HG02943 (cell line): ENCODE measurements around the gene CCDC3.
"Not testable (repeated sequence)": the region's sequence is repeated elsewhere in the genome, so short reads cannot be mapped to it uniquely, and the experiment has no call there.

Experiments
- ATAC-seq: cut with Tn5 transposase; IDR thresholded peaks from one replicate; pipeline ENCODE4 v1.9.1; 2021; ENCODE audit warnings: mild to moderate bottlenecking, low read depth, moderate library complexity; ENCODE audit not compliant: unreplicated experiment

CCDC3 gene

DNA sequence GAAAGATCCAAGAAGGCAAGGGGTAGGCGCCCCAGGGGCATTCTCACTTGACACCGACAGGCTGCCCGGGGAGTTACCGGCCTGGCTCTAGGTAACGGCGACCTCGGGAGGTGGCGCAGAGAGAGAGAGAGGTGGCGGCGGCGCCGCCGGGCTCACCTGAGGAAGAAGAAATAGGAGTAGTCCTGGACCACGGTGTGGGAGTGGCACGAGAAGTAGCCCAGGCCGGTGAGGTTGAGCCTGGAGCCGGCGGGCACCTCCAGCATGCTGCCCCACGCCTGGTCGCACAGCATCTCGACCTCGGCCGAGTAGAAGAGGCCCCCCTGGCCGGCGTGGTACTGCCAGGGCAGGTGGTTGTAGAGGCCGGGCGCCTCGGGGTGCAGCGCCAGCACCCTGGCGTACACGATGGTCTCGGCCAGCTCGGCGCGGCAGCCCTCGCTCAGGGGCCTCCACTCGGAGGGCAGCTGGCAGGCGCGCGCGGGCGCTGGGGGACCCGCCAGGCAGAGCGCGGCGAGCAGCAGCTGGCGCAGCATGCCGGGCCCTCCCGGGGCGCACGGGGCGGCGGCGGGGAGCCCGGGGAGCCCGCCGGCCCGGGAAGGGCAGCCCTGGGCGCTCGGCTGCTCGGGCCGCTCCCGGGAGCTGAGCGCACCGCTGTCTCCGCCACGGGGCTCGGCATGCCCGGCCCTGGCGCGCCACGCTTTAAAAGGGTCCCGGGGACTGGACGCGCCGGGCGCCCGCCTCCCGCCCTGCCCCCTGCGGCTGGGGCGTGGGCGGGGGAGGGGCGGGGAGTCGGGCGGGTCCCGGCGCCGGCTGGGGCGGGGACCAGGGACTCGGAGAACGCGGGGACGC, at the start of gene CCDC3:
Gene CCDC3 (minus strand): TSS at position 673 of the 846 bp plus-strand sequence. CDS start 143 bp downstream, at position 530.
- no peak for ATAC-seq

DNA sequence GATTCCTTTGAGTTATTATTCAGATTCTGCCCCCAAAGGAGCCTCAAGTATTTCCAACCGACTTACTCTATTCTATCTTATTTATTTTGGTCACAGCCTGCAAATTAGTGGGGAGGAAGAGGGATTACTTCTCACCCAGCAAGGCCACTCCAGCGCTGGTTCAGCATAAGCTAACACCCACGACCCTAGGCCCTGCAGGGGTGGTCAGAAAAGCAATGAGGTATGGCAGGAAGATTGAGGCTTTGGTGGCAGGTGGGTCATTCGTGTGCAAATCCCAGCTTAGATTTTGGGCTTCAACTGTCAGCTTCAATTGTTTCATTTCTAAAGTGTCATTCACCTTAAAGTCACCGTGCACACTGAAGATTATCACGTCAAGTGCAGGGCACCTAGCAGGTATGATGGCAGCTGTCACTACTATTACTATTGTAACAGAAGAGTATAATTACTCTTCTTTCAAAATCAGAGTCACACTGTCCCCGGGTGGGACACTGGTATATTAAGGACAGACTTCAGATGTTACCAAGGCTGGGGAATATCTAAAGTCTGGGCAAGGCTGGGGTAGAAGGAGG, 49.7 kb upstream of the CCDC3 start:
- ATAC-seq = no peak

DNA sequence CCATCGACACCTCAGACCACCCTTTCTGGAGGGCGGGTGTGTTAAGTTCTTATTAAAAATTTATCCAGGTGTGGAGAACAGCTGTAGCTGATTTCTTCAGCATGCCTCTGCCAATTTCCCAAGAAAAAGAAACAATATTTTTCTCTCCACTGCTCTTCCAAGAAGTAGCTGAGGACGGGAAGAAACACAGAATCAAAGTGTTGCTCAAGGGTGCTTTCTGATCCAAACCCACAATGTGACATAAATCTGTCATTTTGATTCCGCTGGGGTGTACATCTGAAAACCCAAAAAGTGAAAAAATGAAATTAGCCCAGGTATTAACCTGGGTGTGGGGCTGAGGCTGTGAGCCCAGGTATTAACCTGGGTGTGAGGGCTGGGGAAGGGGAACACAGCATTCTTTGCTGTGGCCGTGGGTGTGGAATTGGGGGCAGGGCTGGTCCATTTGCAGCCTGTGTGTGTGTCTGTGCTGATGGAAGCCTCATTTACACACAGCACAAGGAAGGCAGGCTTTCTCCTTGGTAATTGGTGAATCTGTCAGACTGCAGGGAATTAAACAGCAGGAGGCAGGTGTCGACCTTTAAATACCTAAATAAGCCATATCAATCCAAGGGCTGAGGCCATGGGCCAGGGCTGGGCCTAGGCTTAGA, 48.4 kb upstream of the CCDC3 start:
- no peak for ATAC-seq

DNA sequence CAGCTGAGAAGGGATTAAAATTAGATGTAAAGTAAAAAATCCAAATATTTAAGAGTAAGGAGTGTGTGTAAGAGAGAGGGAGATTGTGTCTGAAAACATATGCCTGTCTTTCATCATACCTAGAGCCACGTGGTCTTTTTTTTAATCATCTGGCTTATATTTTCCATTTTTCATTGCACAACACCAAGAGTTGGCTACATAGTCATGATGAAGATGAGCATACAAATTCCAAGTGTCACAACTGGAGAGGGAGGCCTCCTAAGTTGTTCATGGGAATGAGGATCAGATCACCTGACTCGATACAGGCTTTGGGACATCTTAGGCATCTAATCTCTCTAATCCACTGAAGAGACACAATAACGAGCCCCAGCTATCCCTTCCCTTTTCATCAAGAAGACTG, 47.2 kb upstream of the CCDC3 start:
- ATAC-seq = no peak

- ATAC-seq = no peak
These were observed 46.2 kb upstream of the CCDC3 start for GRCh38 chr10:13047529-13048206.

GRCh38 chr10:13046851-13047528, 45.5 kb upstream of the CCDC3 start:
- no peak for ATAC-seq

DNA sequence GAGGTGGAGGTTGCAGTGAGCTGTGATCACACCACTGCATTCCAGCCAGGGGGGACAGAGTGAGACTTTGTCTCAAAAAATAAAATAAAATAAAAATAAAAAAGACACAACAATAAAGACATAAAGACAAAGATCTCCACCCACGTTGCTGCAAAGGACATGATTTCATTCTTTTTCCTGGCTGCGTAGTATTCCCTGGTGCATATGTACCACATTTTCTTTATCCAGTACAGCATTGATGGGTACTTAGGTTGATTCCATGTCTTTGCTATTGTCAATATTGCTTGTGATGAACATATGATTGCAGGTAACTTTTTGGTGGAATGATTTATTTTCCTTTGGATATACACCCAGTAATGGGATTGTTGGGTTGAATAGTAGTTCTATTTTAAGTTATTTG, 42.0 kb upstream of the CCDC3 start:
- no peak for ATAC-seq

- no peak for ATAC-seq
These were observed 38.2 kb upstream of the CCDC3 start for GRCh38 chr10:13039761-13040160.

DNA sequence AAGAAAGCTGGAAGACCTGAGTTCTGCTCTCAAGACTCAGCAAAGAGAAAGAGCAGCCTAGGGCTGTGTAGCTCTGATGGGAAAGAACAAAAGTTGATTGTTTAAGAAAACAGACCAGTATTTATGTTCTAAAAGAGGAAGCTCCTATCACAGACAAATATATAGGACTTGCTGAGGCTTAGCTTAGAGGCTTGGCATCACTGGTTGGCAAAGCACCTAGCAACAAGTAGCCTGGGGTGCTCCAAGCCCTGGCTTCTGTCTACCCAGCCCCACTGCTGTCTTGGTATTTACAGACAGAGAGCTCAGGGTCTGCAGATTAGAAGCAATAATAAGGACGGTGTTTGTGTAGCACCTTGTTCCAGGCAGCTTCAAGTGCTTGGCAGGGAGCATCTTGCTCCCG, 36.9 kb upstream of the CCDC3 start:
- ATAC-seq = no peak

- no peak for ATAC-seq
These were observed 36.3 kb upstream of the CCDC3 start for GRCh38 chr10:13037832-13038231.

DNA sequence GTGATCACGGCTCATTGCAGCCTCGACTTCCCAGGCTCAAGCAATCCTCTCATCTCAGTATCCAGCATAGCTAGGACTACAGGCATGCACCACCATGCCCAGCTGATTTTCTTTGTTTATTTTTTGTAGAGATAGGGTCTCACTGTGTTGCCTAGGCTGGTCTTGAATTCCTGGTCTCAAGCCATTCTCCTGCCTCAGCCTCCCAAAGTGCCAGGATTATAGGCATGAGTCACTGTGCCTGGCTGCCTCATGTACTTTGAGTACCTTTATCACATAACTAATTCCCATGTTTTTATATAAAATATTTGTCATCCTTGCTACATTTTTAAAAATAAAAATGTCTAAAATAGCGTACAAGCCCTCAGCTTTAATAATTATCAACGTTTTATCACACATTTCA, 35.3 kb upstream of the CCDC3 start:
- no peak for ATAC-seq

- not testable (repeated sequence) for ATAC-seq
These were observed 34.2 kb upstream of the CCDC3 start for GRCh38 chr10:13035731-13036130.

- ATAC-seq = no peak
These were observed 25.4 kb upstream of the CCDC3 start for GRCh38 chr10:13026873-13027272.

DNA sequence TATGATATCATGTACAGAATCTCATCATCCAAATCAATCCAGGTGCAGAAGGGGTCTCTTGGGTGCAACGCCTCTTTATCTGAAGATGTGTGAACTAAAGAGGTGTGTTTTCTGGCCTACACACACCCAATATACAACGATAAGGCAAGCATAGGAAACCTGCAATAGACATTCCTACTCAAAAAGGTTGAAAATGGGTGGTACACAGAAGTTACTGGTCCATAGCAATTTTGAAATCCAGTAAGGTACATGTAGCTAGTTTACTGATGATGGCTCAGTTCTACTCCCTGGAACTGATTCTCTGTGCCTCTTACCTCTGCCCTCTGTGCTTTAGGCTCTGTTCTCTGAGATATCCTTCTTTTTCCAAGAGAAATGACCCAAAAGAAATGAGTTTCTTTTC, 22.2 kb upstream of the CCDC3 start:
- no peak for ATAC-seq

- no peak for ATAC-seq
These were observed 17.8 kb upstream of the CCDC3 start for GRCh38 chr10:13019280-13019679.

DNA sequence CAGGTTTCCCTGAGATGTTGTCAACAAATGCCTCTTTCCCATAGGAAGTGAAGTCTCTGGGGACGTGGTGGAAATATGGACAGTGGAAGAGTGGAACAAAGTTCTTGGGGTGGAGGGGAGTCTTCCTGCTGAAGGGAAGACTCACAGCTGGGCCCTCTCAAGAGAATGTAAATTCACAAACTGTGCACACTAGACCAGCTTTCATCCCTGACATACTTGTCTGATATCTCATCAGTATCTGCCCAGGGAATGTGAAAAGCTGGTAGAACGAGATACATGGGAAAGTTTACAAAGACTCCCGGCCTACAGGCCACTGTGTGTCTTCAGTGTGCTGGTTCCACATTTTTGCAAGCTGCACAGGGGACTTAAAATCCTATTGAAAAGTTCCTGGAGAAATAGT, 16.7 kb upstream of the CCDC3 start:
- ATAC-seq = no peak

GRCh38 chr10:13016886-13017285, 15.4 kb upstream of the CCDC3 start:
- ATAC-seq = no peak

DNA sequence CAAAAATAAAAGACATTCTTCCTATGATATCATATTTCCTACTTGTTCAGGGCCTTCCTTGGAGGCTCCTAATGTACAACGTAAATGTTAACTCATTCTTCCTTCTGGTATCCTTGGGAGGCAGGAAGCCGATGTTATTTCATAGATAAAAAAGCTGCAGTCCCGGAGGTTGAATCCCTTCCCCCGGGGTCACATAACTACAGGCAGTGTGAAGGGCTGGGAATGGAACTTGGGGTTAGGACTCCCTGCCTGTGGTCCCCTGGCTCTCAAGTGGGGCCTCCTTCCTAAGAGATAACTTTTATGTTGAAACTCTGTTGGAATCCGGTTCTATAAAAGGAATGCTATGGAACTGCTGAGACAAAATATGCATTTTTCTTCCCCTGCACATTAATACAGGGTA, 14.9 kb upstream of the CCDC3 start:
- ATAC-seq = no peak

- no peak for ATAC-seq
These were observed 4.5 kb upstream of the CCDC3 start for GRCh38 chr10:13006037-13006436.

GRCh38 chr10:13003759-13004158, 2.2 kb upstream of the CCDC3 start:
- ATAC-seq = no peak

DNA sequence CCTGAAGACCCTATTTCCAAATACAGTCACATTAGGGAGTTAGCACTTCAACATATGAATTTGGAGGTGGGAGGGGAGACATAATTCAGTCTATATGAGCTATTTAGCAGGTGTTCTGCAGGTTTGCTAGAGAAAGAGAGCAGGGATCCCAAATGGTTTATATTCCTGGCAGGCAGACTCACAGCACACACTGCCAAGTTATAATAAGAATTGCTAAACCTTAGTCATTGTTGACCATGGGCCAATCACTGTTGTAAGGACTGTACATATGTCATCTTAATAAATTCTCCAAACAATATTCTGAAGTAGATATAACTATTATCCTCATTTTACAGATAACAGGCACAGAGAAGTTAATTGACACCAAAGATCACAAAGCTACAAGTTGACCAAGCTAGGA, 1.5 kb upstream of the CCDC3 start:
- no peak for ATAC-seq
